A673 (cell line): ENCODE data around the gene PARP11. TPM values are rescaled to one million over a fixed set of nuclear protein-coding genes. Genes with fewer than 3 reads are reported as not detected.

Experiments used
- BruUV-seq: library from RNA; stranded (reverse); fragments of 400-500 nt; replicated peaks from 2 replicates; lab custom pipeline; 2021; lab: Mats Ljungman, UMichigan
- CTCF ChIA-PET: fragments of 300-600 bp; sonication (Branson Sonifier 250); formaldehyde crosslinking; loops from one replicate; lab custom pipeline; 2022; ENCODE audit warnings: antibody characterized with exemption; lab: Charles Lee
- POLR2A ChIA-PET: fragments of 300-600 bp; sonication (Branson Sonifier 250); formaldehyde crosslinking; loops from one replicate; lab custom pipeline; 2022; ENCODE audit warnings: antibody characterized with exemption; ENCODE audit not compliant: low non-redundant PET; lab: Charles Lee
- DNase-seq: peaks from one replicate; pipeline ENCODE4 v3.0.0-alpha.2; 2015; ENCODE audit warnings: low spot score
- H3K27ac ChIP-seq: fragments of 200-600 bp; sonication (generic); 2 replicates; pipeline ENCODE4 v1.5.1; 2016; ENCODE audit warnings: mixed run types, low read depth, mild to moderate bottlenecking, mixed read lengths, antibody characterized with exemption, low read length; ENCODE audit not compliant: poor library complexity, severe bottlenecking
- H3K27me3 ChIP-seq: fragments of 200-600 bp; sonication (generic); replicated peaks from 2 replicates; pipeline ENCODE4 v1.6.1; 2017; ENCODE audit warnings: mixed run types, low read depth, mild to moderate bottlenecking, mixed read lengths, antibody characterized with exemption, low read length; ENCODE audit not compliant: insufficient read depth, poor library complexity
- H3K36me3 ChIP-seq: fragments of 200-600 bp; sonication (generic); 2 replicates; pipeline ENCODE4 v1.6.1; 2016; ENCODE audit warnings: mixed run types, mild to moderate bottlenecking, mixed read lengths, antibody characterized with exemption, low read length; ENCODE audit not compliant: insufficient read depth, poor library complexity, severe bottlenecking
- H3K4me1 ChIP-seq: fragments of 200-600 bp; sonication (generic); 2 replicates; pipeline ENCODE4 v1.6.1; 2017; ENCODE audit warnings: mixed run types, mild to moderate bottlenecking, mixed read lengths, antibody characterized with exemption, low read length; ENCODE audit not compliant: insufficient read depth, poor library complexity, severe bottlenecking
- H3K4me3 ChIP-seq: fragments of 200-600 bp; sonication (generic); 2 replicates; pipeline ENCODE4 v1.5.1; 2016; ENCODE audit warnings: low read depth, mixed run types, mild to moderate bottlenecking, mixed read lengths, low read length; ENCODE audit not compliant: poor library complexity, severe bottlenecking
- H3K9me3 ChIP-seq: fragments of 200-600 bp; sonication (generic); 2 replicates; pipeline ENCODE4 v1.6.1; 2016; ENCODE audit warnings: mixed run types, low read depth, mild to moderate bottlenecking, mixed read lengths, antibody characterized with exemption, low read length; ENCODE audit not compliant: poor library complexity, severe bottlenecking
- EZH2 ChIP-seq: fragments of 200-600 bp; sonication (generic); IDR thresholded peaks from 2 replicates; pipeline ENCODE4 v1.6.1; 2017; ENCODE audit warnings: borderline replicate concordance, low read depth, mild to moderate bottlenecking, mixed read lengths, antibody characterized with exemption, low read length; ENCODE audit not compliant: poor library complexity, severe bottlenecking
- intact Hi-C: fragments of 100-400 bp; cut with micrococcal nuclease; formaldehyde crosslinking; loops from one replicate; pipeline ENCODE4 v1.10.0; 2022; ENCODE audit not compliant: unreplicated experiment
- total RNA-seq: library from RNA; stranded (reverse); gene quantifications from 2 replicates; pipeline ENCODE4 v1.2.3, GENCODE V29; 2021
- TF ChIP-seq, protein P1 (sequence below): fragments of 300-800, 200-600 bp; sonication (generic); conservative IDR thresholded peaks from 2 replicates; pipeline ENCODE4 v1.5.1; 2017; ENCODE audit warnings: low read depth, mild to moderate bottlenecking, antibody characterized with exemption, low read length, moderate library complexity, mixed read lengths

PARP11 gene
- total RNA-seq, 1 experiment from 2014 or later = 7.7 TPM

DNA sequence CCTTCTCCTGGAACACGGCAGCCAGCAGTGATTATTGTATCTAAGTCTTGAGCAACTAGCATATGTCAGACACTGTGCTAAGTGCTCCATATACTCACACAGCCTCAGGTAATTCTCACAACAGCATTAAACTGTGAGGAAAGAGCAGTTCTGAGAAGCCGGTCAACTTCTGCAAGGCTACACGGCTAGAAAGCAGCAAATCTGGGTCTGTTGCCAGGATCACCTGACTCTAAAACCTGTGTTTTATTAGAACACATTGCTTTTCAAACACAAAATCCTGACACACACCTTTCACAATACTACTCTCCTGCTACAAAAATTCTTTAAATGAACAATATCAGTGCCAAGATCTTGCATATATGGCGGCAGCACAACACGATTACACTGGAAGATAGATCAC lies 70.5 kb downstream of the PARP11 start:
- Histone ChIP-seq H3K27me3 (no peaks in the 10 kb centered on the region), H3K27ac (no peak overlapping the region), H3K36me3 (no peaks in the 10 kb centered on the region), H3K4me3 (no peak overlapping the region), H3K4me1 (no peaks in the 10 kb centered on the region), H3K9me3 (no peaks in the 10 kb centered on the region)
- intact Hi-C loops = loop anchor here (2.0 kb wide), 1 partner anchor 502 kb away; no protein-coding TSS in a partner anchor
- CTCF ChIA-PET = no interaction called here
- no TSS peak for BruUV-seq
- no peak for TF ChIP-seq EZH2
- TF ChIP-seq, protein P1, sequence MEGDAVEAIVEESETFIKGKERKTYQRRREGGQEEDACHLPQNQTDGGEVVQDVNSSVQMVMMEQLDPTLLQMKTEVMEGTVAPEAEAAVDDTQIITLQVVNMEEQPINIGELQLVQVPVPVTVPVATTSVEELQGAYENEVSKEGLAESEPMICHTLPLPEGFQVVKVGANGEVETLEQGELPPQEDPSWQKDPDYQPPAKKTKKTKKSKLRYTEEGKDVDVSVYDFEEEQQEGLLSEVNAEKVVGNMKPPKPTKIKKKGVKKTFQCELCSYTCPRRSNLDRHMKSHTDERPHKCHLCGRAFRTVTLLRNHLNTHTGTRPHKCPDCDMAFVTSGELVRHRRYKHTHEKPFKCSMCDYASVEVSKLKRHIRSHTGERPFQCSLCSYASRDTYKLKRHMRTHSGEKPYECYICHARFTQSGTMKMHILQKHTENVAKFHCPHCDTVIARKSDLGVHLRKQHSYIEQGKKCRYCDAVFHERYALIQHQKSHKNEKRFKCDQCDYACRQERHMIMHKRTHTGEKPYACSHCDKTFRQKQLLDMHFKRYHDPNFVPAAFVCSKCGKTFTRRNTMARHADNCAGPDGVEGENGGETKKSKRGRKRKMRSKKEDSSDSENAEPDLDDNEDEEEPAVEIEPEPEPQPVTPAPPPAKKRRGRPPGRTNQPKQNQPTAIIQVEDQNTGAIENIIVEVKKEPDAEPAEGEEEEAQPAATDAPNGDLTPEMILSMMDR = no peak
- DNase-seq = no peak
- POLR2A ChIA-PET = no interaction called here

DNA sequence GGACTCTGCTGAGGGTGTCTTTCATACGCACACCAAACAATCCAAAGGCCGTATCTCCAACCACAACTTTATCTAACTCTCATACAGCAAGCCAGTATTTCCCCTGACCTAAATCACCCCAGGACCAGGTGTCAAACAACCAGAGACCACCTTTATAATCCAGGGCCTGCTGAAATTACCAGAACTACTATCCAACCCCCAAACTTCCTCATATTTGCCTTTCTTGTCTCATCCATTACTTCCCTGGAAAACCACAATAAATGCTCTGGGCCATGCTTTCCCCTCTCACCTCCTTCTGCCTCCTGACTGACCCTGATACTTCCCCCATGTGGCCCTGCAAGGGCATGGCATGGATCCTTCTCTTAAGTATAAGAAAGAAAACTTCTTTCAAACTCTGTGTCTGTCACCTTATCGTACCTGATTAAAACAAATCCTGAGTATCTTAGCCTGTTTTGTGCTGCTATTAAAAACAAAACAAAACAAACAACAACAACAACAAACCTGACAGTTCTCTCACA lies 75.6 kb downstream of the PARP11 start:
- H3K27me3 ChIP-seq = peaks cover 5% of the 10 kb centered on the region
- no peaks in the 10 kb centered on the region for H3K4me1 ChIP-seq
- H3K27ac ChIP-seq = no peak overlapping the region
- no peak for DNase-seq
- no TSS peak for BruUV-seq
- intact Hi-C loops = no loop called here
- no peaks in the 10 kb centered on the region for H3K36me3 ChIP-seq
- CTCF ChIA-PET = no interaction called here
- no peak overlapping the region for H3K4me3 ChIP-seq
- H3K9me3 ChIP-seq = no peaks in the 10 kb centered on the region
- TF ChIP-seq, protein P1 = no peak
- no peak for TF ChIP-seq EZH2
- POLR2A ChIA-PET = no interaction called here

DNA sequence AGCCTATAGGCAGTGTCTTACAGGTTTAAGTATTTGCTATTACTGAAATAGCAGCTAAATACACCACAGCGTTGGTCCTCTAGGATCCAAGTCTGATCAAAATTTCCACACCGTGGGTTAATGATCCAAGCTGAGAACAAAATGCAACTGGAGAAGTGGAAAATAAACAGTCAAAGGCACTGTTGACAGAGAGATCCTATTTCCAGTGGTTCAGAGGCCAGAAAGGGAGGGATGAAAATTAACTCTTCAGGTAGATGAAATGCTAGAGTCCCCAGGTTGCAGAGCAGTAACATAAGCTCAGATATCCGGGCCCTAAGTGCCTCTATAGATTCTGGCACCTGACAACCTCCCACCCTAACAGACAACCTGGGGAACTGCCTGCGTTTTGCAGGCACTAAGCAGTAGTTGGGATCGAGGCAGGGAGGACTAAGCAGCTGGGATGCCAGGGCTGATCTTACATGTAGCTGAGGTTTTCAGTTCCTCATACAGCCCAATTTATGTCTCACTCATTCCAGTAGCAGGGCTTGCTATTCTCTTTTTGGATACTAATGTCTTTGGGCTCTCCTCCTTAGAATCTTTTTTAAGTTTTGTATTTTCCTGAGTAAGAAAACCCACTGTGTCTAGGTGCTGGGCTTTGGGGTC lies 77.6 kb downstream of the PARP11 start:
- Histone ChIP-seq H3K9me3 (no peaks in the 10 kb centered on the region), H3K4me3 (no peak overlapping the region), H3K36me3 (no peaks in the 10 kb centered on the region), H3K27me3 (peaks cover 5% of the 10 kb centered on the region), H3K4me1 (no peaks in the 10 kb centered on the region), H3K27ac (no peak overlapping the region)
- CTCF ChIA-PET = no interaction called here
- DNase-seq = no peak
- intact Hi-C loops = no loop called here
- POLR2A ChIA-PET = no interaction called here
- no TSS peak for BruUV-seq
- TF ChIP-seq EZH2 = no peak
- TF ChIP-seq, protein P1 = no peak
